Measurements from ENCODE around the gene HPCA.

- TF ChIP-seq CTCF (IDR thresholded peaks at IDR 0.05; ENCODE audit: insufficient read depth, low read depth, low read length) (no peak), EZH2 (IDR thresholded peaks at IDR 0.05; ENCODE audit: insufficient read depth, low read length) (no peak)
Observed at GRCh38 chr1:32894019-32894600, 7.8 kb downstream of the HPCA start.
